Cardiac muscle cell (in vitro differentiated cells and primary cell): ENCODE measurements around the gene SLC16A7. TPM values are rescaled to one million over a fixed set of nuclear protein-coding genes. Genes with fewer than 3 reads are reported as not detected.

ENCODE experiments used
- DNase-seq, 2 donors: peaks; one replicate each; pipeline versions ENCODE4 v3.0.0 to v3.0.0-alpha.2; 2010 to 2017; ENCODE audit warnings: low read depth in 1 of 2, low spot score in 1 of 2
- H3K27ac ChIP-seq: fragments of 200-600 bp; sonication (generic); 2 replicates; pipeline ENCODE4 v1.5.1; 2016
- H3K27me3 ChIP-seq: fragments of 200-600 bp; sonication (generic); 2 replicates; pipeline ENCODE4 v1.6.0; 2016; ENCODE audit warnings: control low read depth
- H3K36me3 ChIP-seq: fragments of 200-600 bp; sonication (generic); 2 replicates; pipeline ENCODE4 v1.5.1; 2016; ENCODE audit warnings: control low read depth
- H3K4me1 ChIP-seq: fragments of 200-600 bp; sonication (generic); 2 replicates; pipeline ENCODE4 v1.8.1; 2017; ENCODE audit warnings: low read depth, mild to moderate bottlenecking, mixed run types
- H3K4me3 ChIP-seq: fragments of 200-600 bp; sonication (generic); 2 replicates; pipeline ENCODE4 v1.5.1; 2016; ENCODE audit warnings: mild to moderate bottlenecking
- H3K9me3 ChIP-seq: fragments of 200-600 bp; sonication (generic); 2 replicates; pipeline ENCODE4 v1.5.1; 2017; ENCODE audit warnings: low read depth, mild to moderate bottlenecking, control low read depth
- CTCF ChIP-seq: IDR thresholded peaks from 2 replicates; pipeline ENCODE4 v1.5.1; 2012; ENCODE audit warnings: low read depth, mild to moderate bottlenecking, low read length
- polyA plus RNA-seq: library from polyadenylated mRNA; unstranded; fragments of >200 nt; fragmentation: Nextera tagmentation; extraction: Ambion mirVana; gene quantifications from 2 replicates; pipeline ENCODE4 v1.2.1, GENCODE V29; 2016
- total RNA-seq: library from RNA; depleted of rRNA; stranded (reverse); fragments of >200 nt; gene quantifications from 2 replicates; pipeline ENCODE4 v1.2.3, GENCODE V29; 2016

The SLC16A7 gene
- total and polyA plus RNA-seq, 2 experiments from 2014 or later, result 2.4 to 5.3 TPM

- Histone ChIP-seq H3K27ac (no peak overlapping the region), H3K27me3 (peaks cover 4% of the 10 kb centered on the region), H3K4me3 (no peak overlapping the region), H3K9me3 (no peaks in the 10 kb centered on the region), H3K4me1 (no peaks in the 10 kb centered on the region), H3K36me3 (no peaks in the 10 kb centered on the region)
- no peak for DNase-seq
- no peak for TF ChIP-seq CTCF
These were observed 20.0 kb upstream of the SLC16A7 start for GRCh38 chr12:59575826-59576225.

GRCh38 chr12:59578254-59578653, 17.6 kb upstream of the SLC16A7 start:
- DNase-seq, result no peak
- no peak for TF ChIP-seq CTCF
- no peaks in the 10 kb centered on the region for H3K36me3 ChIP-seq
- peaks cover 4% of the 10 kb centered on the region for H3K27me3 ChIP-seq
- no peak overlapping the region for H3K27ac ChIP-seq
- H3K4me3 ChIP-seq, result no peak overlapping the region
- no peaks in the 10 kb centered on the region for H3K4me1 ChIP-seq
- no peaks in the 10 kb centered on the region for H3K9me3 ChIP-seq

- no peak for DNase-seq
- Histone ChIP-seq H3K27me3 (peaks cover 4% of the 10 kb centered on the region), H3K9me3 (no peaks in the 10 kb centered on the region), H3K36me3 (no peaks in the 10 kb centered on the region), H3K27ac (no peak overlapping the region), H3K4me3 (no peak overlapping the region), H3K4me1 (no peaks in the 10 kb centered on the region)
- no peak for TF ChIP-seq CTCF
These were observed 16.2 kb upstream of the SLC16A7 start for GRCh38 chr12:59579631-59580030.

- H3K4me3 ChIP-seq, result no peak overlapping the region
- H3K27ac ChIP-seq, result no peak overlapping the region
- H3K27me3 ChIP-seq, result peaks cover 4% of the 10 kb centered on the region
- no peak for TF ChIP-seq CTCF
- DNase-seq, result no peak
- H3K36me3 ChIP-seq, result no peaks in the 10 kb centered on the region
- no peaks in the 10 kb centered on the region for H3K9me3 ChIP-seq
- no peaks in the 10 kb centered on the region for H3K4me1 ChIP-seq
These were observed 15.8 kb upstream of the SLC16A7 start for GRCh38 chr12:59580050-59580449.

- Histone ChIP-seq H3K4me1 (no peaks in the 10 kb centered on the region), H3K27me3 (peaks cover 4% of the 10 kb centered on the region), H3K9me3 (no peaks in the 10 kb centered on the region), H3K4me3 (no peak overlapping the region), H3K27ac (no peak overlapping the region), H3K36me3 (no peaks in the 10 kb centered on the region)
- no peak for TF ChIP-seq CTCF
- DNase-seq, result no peak
These were observed 12.7 kb upstream of the SLC16A7 start for GRCh38 chr12:59583003-59583712.
